ENCODE data around the gene SLC19A2.

The SLC19A2 gene

GRCh38 chr1:169494343-169494742 is 8.6 kb upstream of the SLC19A2 start:
- TF ChIP-seq CTCF (IDR thresholded peaks at IDR 0.05; ENCODE audit: low read depth, low read length, missing control alignments), result no peak
- no peak overlapping the region for H3K4me3 ChIP-seq (ENCODE audit: low read depth, low read length)
- no peaks in the 10 kb centered on the region for H3K36me3 ChIP-seq (replicated peaks)
- in situ Hi-C loops (cut with HindIII; ENCODE audit: low pct_ligation_motif_present, low sequenced_read_pairs), result no loop called here
- no peak for DNase-seq
- H3K27me3 ChIP-seq (replicated peaks), result no peaks in the 10 kb centered on the region
- no peak overlapping the region for H3K27ac ChIP-seq

- no peak for TF ChIP-seq CTCF (IDR thresholded peaks at IDR 0.05; ENCODE audit: low read depth, low read length, missing control alignments)
- in situ Hi-C loops (cut with HindIII; ENCODE audit: low pct_ligation_motif_present, low sequenced_read_pairs), result no loop called here
- Histone ChIP-seq H3K4me3 (ENCODE audit: low read depth, low read length) (no peak overlapping the region), H3K27me3 (replicated peaks) (no peaks in the 10 kb centered on the region), H3K27ac (no peak overlapping the region), H3K36me3 (replicated peaks) (no peaks in the 10 kb centered on the region)
- DNase-seq, result no peak
These were observed 7.5 kb upstream of the SLC19A2 start for GRCh38 chr1:169493251-169493650.

- no peaks in the 10 kb centered on the region for H3K27me3 ChIP-seq (replicated peaks)
- H3K27ac ChIP-seq, result no peak overlapping the region
- H3K36me3 ChIP-seq (replicated peaks), result no peaks in the 10 kb centered on the region
- no peak for TF ChIP-seq CTCF (IDR thresholded peaks at IDR 0.05; ENCODE audit: low read depth, low read length, missing control alignments)
- H3K4me3 ChIP-seq (ENCODE audit: low read depth, low read length), result no peak overlapping the region
- DNase-seq, result no peak
- in situ Hi-C loops (cut with HindIII; ENCODE audit: low pct_ligation_motif_present, low sequenced_read_pairs), result no loop called here
These were observed 6.1 kb upstream of the SLC19A2 start for GRCh38 chr1:169491845-169492281.

- no peak overlapping the region for H3K4me3 ChIP-seq (ENCODE audit: low read depth, low read length)
- no peak for TF ChIP-seq CTCF (IDR thresholded peaks at IDR 0.05; ENCODE audit: low read depth, low read length, missing control alignments)
- H3K27me3 ChIP-seq (replicated peaks), result no peaks in the 10 kb centered on the region
- no peak for DNase-seq
- H3K27ac ChIP-seq, result no peak overlapping the region
- H3K36me3 ChIP-seq (replicated peaks), result no peaks in the 10 kb centered on the region
- in situ Hi-C loops (cut with HindIII; ENCODE audit: low pct_ligation_motif_present, low sequenced_read_pairs), result no loop called here
These were observed 2.4 kb upstream of the SLC19A2 start for GRCh38 chr1:169488157-169488556.

GRCh38 chr1:169487561-169487960 is 1.8 kb upstream of the SLC19A2 start:
- H3K4me3 ChIP-seq (ENCODE audit: low read depth, low read length), result no peak overlapping the region
- no peaks in the 10 kb centered on the region for H3K36me3 ChIP-seq (replicated peaks)
- no peaks in the 10 kb centered on the region for H3K27me3 ChIP-seq (replicated peaks)
- in situ Hi-C loops (cut with HindIII; ENCODE audit: low pct_ligation_motif_present, low sequenced_read_pairs), result no loop called here
- peak overlapping the region; percentile 97 for H3K27ac ChIP-seq
- TF ChIP-seq CTCF (IDR thresholded peaks at IDR 0.05; ENCODE audit: low read depth, low read length, missing control alignments), result no peak
- no peak for DNase-seq

GRCh38 chr1:169487133-169487532 is 1.4 kb upstream of the SLC19A2 start:
- Histone ChIP-seq H3K27ac (peak overlapping the region; percentile 97), H3K4me3 (ENCODE audit: low read depth, low read length) (peak overlapping the region; percentile 79), H3K36me3 (replicated peaks) (no peaks in the 10 kb centered on the region), H3K27me3 (replicated peaks) (no peaks in the 10 kb centered on the region)
- DNase-seq, result no peak
- TF ChIP-seq CTCF (IDR thresholded peaks at IDR 0.05; ENCODE audit: low read depth, low read length, missing control alignments), result no peak
- in situ Hi-C loops (cut with HindIII; ENCODE audit: low pct_ligation_motif_present, low sequenced_read_pairs), result no loop called here

Measured in brain microvascular endothelial cell (primary cell).